PC-9 (cell line): ENCODE measurements around the gene ZNF358.

Experiments
- CTCF ChIP-seq: fragments of 200-600 bp; sonication (generic); conservative IDR thresholded peaks from 2 replicates; pipeline ENCODE4 v1.6.1; 2017; ENCODE audit warnings: mixed run types, antibody characterized with exemption, mild to moderate bottlenecking, moderate library complexity
- EZH2 ChIP-seq: fragments of 200-600 bp; sonication (generic); IDR thresholded peaks from 2 replicates; pipeline ENCODE4 v1.8.0; 2017; ENCODE audit warnings: antibody characterized with exemption, low read depth

GRCh38 chr19:7515645-7516151 is at the start of gene ZNF358:
- TF ChIP-seq CTCF = no peak
- TF ChIP-seq EZH2 = no peak
